Measurements from ENCODE around the gene GPX5.

GPX5 gene

GRCh38 chr6:28522594-28523240, 3.0 kb upstream of the GPX5 start:
- H3K9me3 ChIP-seq (ENCODE audit: control insufficient read depth, insufficient read depth, low read depth, low read length), result no peaks in the 10 kb centered on the region
- H3K36me3 ChIP-seq (ENCODE audit: control insufficient read depth in 2 of 2, insufficient read depth in 1 of 2, low read length in 2 of 2), result no peaks in the 10 kb centered on the region
- H3K4me1 ChIP-seq (ENCODE audit: control insufficient read depth, insufficient read depth, low read length), result 0 out of 2 replicates have a peak, but pooled peaks cover 3% of the 10 kb centered on the region
- no peak for TF ChIP-seq ZNF654 (tag by site-specific recombination; IDR thresholded peaks at IDR 0.05; ENCODE audit: low read depth)
- TF ChIP-seq ZNF785 (tag by site-specific recombination; IDR thresholded peaks at IDR 0.05), result no peak
- TF ChIP-seq ZNF23 (tag by site-specific recombination; IDR thresholded peaks at IDR 0.05; ENCODE audit: borderline replicate concordance), result no peak
- no peak for TF ChIP-seq ZNF350 (tag by site-specific recombination; IDR thresholded peaks at IDR 0.05)
- TF ChIP-seq ZNF175 (tag by site-specific recombination; IDR thresholded peaks at IDR 0.05), result no peak
- peak; percentile 12; the same call in 1 of the 2 replicates for TF ChIP-seq WT1 (tag by site-specific recombination; IDR thresholded peaks at IDR 0.05)
- TF ChIP-seq GLIS1 (tag by site-specific recombination; IDR thresholded peaks at IDR 0.05), result peak; percentile 56
- no peak for TF ChIP-seq PATZ1 (tag by site-specific recombination; IDR thresholded peaks at IDR 0.05)
- no peak for TF ChIP-seq ZXDB (tag by site-specific recombination; IDR thresholded peaks at IDR 0.05)
- TF ChIP-seq, protein P1, sequence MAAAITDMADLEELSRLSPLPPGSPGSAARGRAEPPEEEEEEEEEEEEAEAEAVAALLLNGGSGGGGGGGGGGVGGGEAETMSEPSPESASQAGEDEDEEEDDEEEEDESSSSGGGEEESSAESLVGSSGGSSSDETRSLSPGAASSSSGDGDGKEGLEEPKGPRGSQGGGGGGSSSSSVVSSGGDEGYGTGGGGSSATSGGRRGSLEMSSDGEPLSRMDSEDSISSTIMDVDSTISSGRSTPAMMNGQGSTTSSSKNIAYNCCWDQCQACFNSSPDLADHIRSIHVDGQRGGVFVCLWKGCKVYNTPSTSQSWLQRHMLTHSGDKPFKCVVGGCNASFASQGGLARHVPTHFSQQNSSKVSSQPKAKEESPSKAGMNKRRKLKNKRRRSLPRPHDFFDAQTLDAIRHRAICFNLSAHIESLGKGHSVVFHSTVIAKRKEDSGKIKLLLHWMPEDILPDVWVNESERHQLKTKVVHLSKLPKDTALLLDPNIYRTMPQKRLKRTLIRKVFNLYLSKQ (tag by site-specific recombination; IDR thresholded peaks at IDR 0.05; ENCODE audit: borderline replicate concordance), result no peak
- TF ChIP-seq SCRT1 (tag by site-specific recombination; IDR thresholded peaks at IDR 0.05; ENCODE audit: borderline replicate concordance), result peak; percentile 68; the same call in 1 of the 2 replicates
- TF ChIP-seq ZNF571 (tag by site-specific recombination; IDR thresholded peaks at IDR 0.05), result no peak
- TF ChIP-seq ZBTB6 (tag by site-specific recombination; IDR thresholded peaks at IDR 0.05), result no peak
- TF ChIP-seq KLF8 (tag by site-specific recombination; IDR thresholded peaks at IDR 0.05), result no peak
- no peak for TF ChIP-seq ZNF174 (tag by site-specific recombination; IDR thresholded peaks at IDR 0.05)
- no peak for TF ChIP-seq ZNF529 (tag by site-specific recombination; IDR thresholded peaks at IDR 0.05; ENCODE audit: insufficient replicate concordance)
- TF ChIP-seq ZNF510 (tag by site-specific recombination; IDR thresholded peaks at IDR 0.05; ENCODE audit: insufficient replicate concordance), result no peak
- no peak for TF ChIP-seq ZBTB7A (tag by site-specific recombination; IDR thresholded peaks at IDR 0.05; ENCODE audit: low read depth)
- peak; percentile 89 for TF ChIP-seq SCRT2 (tag by site-specific recombination; IDR thresholded peaks at IDR 0.05)
- peak; percentile 83 for TF ChIP-seq ZNF677 (tag by site-specific recombination; IDR thresholded peaks at IDR 0.05)
- TF ChIP-seq, protein P2, sequence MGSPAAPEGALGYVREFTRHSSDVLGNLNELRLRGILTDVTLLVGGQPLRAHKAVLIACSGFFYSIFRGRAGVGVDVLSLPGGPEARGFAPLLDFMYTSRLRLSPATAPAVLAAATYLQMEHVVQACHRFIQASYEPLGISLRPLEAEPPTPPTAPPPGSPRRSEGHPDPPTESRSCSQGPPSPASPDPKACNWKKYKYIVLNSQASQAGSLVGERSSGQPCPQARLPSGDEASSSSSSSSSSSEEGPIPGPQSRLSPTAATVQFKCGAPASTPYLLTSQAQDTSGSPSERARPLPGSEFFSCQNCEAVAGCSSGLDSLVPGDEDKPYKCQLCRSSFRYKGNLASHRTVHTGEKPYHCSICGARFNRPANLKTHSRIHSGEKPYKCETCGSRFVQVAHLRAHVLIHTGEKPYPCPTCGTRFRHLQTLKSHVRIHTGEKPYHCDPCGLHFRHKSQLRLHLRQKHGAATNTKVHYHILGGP (tag by site-specific recombination; IDR thresholded peaks at IDR 0.05), result no peak
- no peak for TF ChIP-seq ZNF76 (tag by site-specific recombination; IDR thresholded peaks at IDR 0.05; ENCODE audit: borderline replicate concordance, low read depth)
- no peak for TF ChIP-seq BCL11B (tag by site-specific recombination; IDR thresholded peaks at IDR 0.05; ENCODE audit: low read depth)
- no peak for TF ChIP-seq ZNF202 (tag by site-specific recombination; IDR thresholded peaks at IDR 0.05; ENCODE audit: borderline replicate concordance)
- ChIA-PET CTCF (interaction anchor here (0.6 to 2.1 kb wide), 5 partner anchors 10 to 1981 kb away, joined by 3 to 7 read pairs (median 4); no protein-coding TSS in a partner anchor), POLR2A (interaction anchor here (0.8 kb wide), 1 partner anchor 8 kb away, joined by 3 read pairs; no protein-coding TSS in a partner anchor)
- H3K27ac ChIP-seq (ENCODE audit: extremely low read depth, low read depth, low read length), result no peak overlapping the region
- no peak overlapping the region for H3K4me3 ChIP-seq (ENCODE audit: low read depth, low read length)

Data from HEK293 (cell line).